HEK293 (cell line): ENCODE results near the gene KYAT1.

Experiments used
- TF ChIP-seq, protein P1 (sequence below): fragments of 450-650 bp; formaldehyde crosslinking; IDR thresholded peaks from 2 replicates; pipeline ENCODE4 v1.5.1; 2016; ENCODE audit warnings: missing biosample characterization, missing genetic modification characterization
- TF ChIP-seq, protein P2 (sequence below): fragments of 450-650 bp; formaldehyde crosslinking; IDR thresholded peaks from 2 replicates; pipeline ENCODE4 v1.5.1; 2016; ENCODE audit warnings: missing biosample characterization, missing genetic modification characterization, borderline replicate concordance

- TF ChIP-seq, protein P1, sequence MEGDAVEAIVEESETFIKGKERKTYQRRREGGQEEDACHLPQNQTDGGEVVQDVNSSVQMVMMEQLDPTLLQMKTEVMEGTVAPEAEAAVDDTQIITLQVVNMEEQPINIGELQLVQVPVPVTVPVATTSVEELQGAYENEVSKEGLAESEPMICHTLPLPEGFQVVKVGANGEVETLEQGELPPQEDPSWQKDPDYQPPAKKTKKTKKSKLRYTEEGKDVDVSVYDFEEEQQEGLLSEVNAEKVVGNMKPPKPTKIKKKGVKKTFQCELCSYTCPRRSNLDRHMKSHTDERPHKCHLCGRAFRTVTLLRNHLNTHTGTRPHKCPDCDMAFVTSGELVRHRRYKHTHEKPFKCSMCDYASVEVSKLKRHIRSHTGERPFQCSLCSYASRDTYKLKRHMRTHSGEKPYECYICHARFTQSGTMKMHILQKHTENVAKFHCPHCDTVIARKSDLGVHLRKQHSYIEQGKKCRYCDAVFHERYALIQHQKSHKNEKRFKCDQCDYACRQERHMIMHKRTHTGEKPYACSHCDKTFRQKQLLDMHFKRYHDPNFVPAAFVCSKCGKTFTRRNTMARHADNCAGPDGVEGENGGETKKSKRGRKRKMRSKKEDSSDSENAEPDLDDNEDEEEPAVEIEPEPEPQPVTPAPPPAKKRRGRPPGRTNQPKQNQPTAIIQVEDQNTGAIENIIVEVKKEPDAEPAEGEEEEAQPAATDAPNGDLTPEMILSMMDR (tag by site-specific recombination), result no peak; the same call in 1 of the 2 replicates
- TF ChIP-seq, protein P2, sequence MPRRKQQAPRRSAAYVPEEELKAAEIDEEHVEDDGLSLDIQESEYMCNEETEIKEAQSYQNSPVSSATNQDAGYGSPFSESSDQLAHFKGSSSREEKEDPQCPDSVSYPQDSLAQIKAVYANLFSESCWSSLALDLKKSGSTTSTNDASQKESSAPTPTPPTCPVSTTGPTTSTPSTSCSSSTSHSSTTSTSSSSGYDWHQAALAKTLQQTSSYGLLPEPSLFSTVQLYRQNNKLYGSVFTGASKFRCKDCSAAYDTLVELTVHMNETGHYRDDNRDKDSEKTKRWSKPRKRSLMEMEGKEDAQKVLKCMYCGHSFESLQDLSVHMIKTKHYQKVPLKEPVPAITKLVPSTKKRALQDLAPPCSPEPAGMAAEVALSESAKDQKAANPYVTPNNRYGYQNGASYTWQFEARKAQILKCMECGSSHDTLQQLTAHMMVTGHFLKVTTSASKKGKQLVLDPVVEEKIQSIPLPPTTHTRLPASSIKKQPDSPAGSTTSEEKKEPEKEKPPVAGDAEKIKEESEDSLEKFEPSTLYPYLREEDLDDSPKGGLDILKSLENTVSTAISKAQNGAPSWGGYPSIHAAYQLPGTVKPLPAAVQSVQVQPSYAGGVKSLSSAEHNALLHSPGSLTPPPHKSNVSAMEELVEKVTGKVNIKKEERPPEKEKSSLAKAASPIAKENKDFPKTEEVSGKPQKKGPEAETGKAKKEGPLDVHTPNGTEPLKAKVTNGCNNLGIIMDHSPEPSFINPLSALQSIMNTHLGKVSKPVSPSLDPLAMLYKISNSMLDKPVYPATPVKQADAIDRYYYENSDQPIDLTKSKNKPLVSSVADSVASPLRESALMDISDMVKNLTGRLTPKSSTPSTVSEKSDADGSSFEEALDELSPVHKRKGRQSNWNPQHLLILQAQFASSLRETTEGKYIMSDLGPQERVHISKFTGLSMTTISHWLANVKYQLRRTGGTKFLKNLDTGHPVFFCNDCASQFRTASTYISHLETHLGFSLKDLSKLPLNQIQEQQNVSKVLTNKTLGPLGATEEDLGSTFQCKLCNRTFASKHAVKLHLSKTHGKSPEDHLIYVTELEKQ (tag by site-specific recombination), result no peak
Measured at GRCh38 chr9:128829477-128830251, 52.1 kb downstream of the KYAT1 start, which contains the start of gene SPOUT1.
